22Rv1 (cell line): ENCODE data around the gene POLR1E.
"Not testable (repeated sequence)": the region's sequence is repeated elsewhere in the genome, so short reads cannot be mapped to it uniquely, and the experiment has no call there.

Experiments used
- H3K27ac ChIP-seq: fragments of 450-650 bp; 2 replicates; pipeline ENCODE4 v1.5.1; 2017
- ZFX ChIP-seq: fragments of 450-650 bp; IDR thresholded peaks from 2 replicates; pipeline ENCODE4 v1.6.1; 2017; ENCODE audit warnings: antibody characterized with exemption, borderline replicate concordance
- TF ChIP-seq, protein P1 (sequence below): fragments of 450-650 bp; IDR thresholded peaks from 2 replicates; pipeline ENCODE4 v1.5.1; 2017; ENCODE audit warnings: mild to moderate bottlenecking

POLR1E gene

GRCh38 chr9:37507566-37508134 lies 21.9 kb downstream of the POLR1E start:
- no peak for TF ChIP-seq ZFX
- TF ChIP-seq, protein P1, sequence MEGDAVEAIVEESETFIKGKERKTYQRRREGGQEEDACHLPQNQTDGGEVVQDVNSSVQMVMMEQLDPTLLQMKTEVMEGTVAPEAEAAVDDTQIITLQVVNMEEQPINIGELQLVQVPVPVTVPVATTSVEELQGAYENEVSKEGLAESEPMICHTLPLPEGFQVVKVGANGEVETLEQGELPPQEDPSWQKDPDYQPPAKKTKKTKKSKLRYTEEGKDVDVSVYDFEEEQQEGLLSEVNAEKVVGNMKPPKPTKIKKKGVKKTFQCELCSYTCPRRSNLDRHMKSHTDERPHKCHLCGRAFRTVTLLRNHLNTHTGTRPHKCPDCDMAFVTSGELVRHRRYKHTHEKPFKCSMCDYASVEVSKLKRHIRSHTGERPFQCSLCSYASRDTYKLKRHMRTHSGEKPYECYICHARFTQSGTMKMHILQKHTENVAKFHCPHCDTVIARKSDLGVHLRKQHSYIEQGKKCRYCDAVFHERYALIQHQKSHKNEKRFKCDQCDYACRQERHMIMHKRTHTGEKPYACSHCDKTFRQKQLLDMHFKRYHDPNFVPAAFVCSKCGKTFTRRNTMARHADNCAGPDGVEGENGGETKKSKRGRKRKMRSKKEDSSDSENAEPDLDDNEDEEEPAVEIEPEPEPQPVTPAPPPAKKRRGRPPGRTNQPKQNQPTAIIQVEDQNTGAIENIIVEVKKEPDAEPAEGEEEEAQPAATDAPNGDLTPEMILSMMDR: no peak
- H3K27ac ChIP-seq: no peak overlapping the region

- H3K27ac ChIP-seq: no peak overlapping the region
- TF ChIP-seq, protein P1: no peak
- no peak for TF ChIP-seq ZFX
Measured at GRCh38 chr9:37508135-37508833, 22.5 kb downstream of the POLR1E start.

GRCh38 chr9:37508834-37509206 lies 23.1 kb downstream of the POLR1E start:
- H3K27ac ChIP-seq: no peak overlapping the region
- TF ChIP-seq, protein P1: 0 out of 2 replicates have a peak, but pooled peaks have one; percentile 8
- no peak for TF ChIP-seq ZFX

GRCh38 chr9:37509536-37509935 lies 23.8 kb downstream of the POLR1E start:
- H3K27ac ChIP-seq: no peak overlapping the region
- TF ChIP-seq, protein P1: no peak
- TF ChIP-seq ZFX: no peak

GRCh38 chr9:37510053-37510452 lies 24.3 kb downstream of the POLR1E start:
- not testable (repeated sequence) for H3K27ac ChIP-seq

GRCh38 chr9:37511016-37512010 lies 25.6 kb downstream of the POLR1E start:
- no peak overlapping the region for H3K27ac ChIP-seq
- TF ChIP-seq ZFX: no peak
- TF ChIP-seq, protein P1: peak; percentile 57

- TF ChIP-seq, protein P1: no peak
- no peak for TF ChIP-seq ZFX
- no peak overlapping the region for H3K27ac ChIP-seq
Measured at GRCh38 chr9:37512437-37512836, 26.7 kb downstream of the POLR1E start.

- not testable (repeated sequence) for H3K27ac ChIP-seq
Measured at GRCh38 chr9:37514415-37514814, 28.7 kb downstream of the POLR1E start.
